Kidney (tissue), 14 donors: ENCODE measurements around the gene SPRYD3. TPM values are rescaled to one million over a fixed set of nuclear protein-coding genes. Genes with fewer than 3 reads are reported as not detected.

ENCODE experiments used
- DNase-seq, 5 donors: peaks; one replicate each; pipeline ENCODE4 v3.0.0-alpha.2; 2013 to 2020
- FAIRE-seq: peaks from 2 replicates; lab custom pipeline; 2012; peaks lifted over from hg19 to GRCh38; lab: Jason Lieb, UNC
- H3K27ac ChIP-seq, 2 donors: one replicate each; pipeline ENCODE4 v1.7.0; 2013; ENCODE audit warnings: low read depth in 2 of 2, low read length in 2 of 2, inconsistent platforms in 1 of 2
- H3K27me3 ChIP-seq: one replicate; pipeline ENCODE4 v1.7.1; 2013; ENCODE audit warnings: low read length, inconsistent platforms; ENCODE audit not compliant: control insufficient read depth, insufficient read depth
- H3K36me3 ChIP-seq, 3 donors: one replicate each; pipeline versions ENCODE4 v1.7.0 to v1.7.1; 2013; ENCODE audit warnings: low read length in 3 of 3, control low read depth in 1 of 3, inconsistent platforms in 1 of 3; ENCODE audit not compliant: insufficient read depth in 3 of 3, control insufficient read depth in 2 of 3
- H3K4me1 ChIP-seq, 3 donors: one replicate each; pipeline versions ENCODE4 v1.7.0 to v1.7.1; 2013; ENCODE audit warnings: low read length in 3 of 3, inconsistent platforms in 1 of 3, low read depth in 1 of 3; ENCODE audit not compliant: control insufficient read depth in 2 of 3, insufficient read depth in 2 of 3
- H3K4me3 ChIP-seq, 3 donors: one replicate each; pipeline versions ENCODE4 v1.7.0 to v1.8.1; 2013; ENCODE audit warnings: low read length in 3 of 3, control low read depth in 1 of 3, inconsistent platforms in 1 of 3
- H3K9ac ChIP-seq, 3 donors: one replicate each; pipeline versions ENCODE4 v1.7.0 to v1.7.1; 2013; ENCODE audit warnings: low read length in 3 of 3, control low read depth in 1 of 3, inconsistent platforms in 1 of 3
- H3K9me3 ChIP-seq, 3 donors: one replicate each; pipeline versions ENCODE4 v1.7.0 to v1.7.1; 2013; ENCODE audit warnings: low read length in 3 of 3, control low read depth in 1 of 3, inconsistent platforms in 1 of 3; ENCODE audit not compliant: control insufficient read depth in 2 of 3, insufficient read depth in 1 of 3
- CTCF ChIP-seq: IDR thresholded peaks from 3 replicates; pipeline ENCODE4 v1.5.1; 2012; ENCODE audit warnings: mild to moderate bottlenecking, moderate library complexity, borderline replicate concordance; ENCODE audit not compliant: insufficient read depth; ENCODE audit errors: extremely low read depth
- intact Hi-C: fragments of 100-400 bp; cut with DNase I; formaldehyde crosslinking; loops from one replicate; pipeline ENCODE4 v1.11.1; 2022
- polyA plus RNA-seq: library from polyadenylated mRNA; stranded (reverse); fragments of 350-450 nt; fragmentation: Illumina TruSeq; extraction: RNeasy Lipid Tissue Mini Kit (QIAGEN cat#74804); gene quantifications from one replicate; pipeline ENCODE4 v1.2.3, GENCODE V29; 2014; ENCODE audit warnings: low read depth, low replicate concordance; ENCODE audit not compliant: insufficient read depth
- total RNA-seq: library from RNA; stranded (reverse); fragmentation: NEBNext Ultra II Directional; extraction: Animal tissue kit (Norgen Biotek cat#: 25700); gene quantifications from one replicate; pipeline ENCODE4 v1.2.1, GENCODE V29; 2021
- donor health status: control.
- donor health status: control.
- donor health status: control.
- donor health status: control.
- donor health status: control.
- donor health status: DM: yes; HTN: yes; CAD: no.
- donor health status: Normal renal cell carcinoma (clear cell type).

The SPRYD3 gene
- total and polyA plus RNA-seq, 2 donors from 2014 or later: 40.0 to 72.3 TPM

GRCh38 chr12:53053218-53054111, 25.7 kb downstream of the SPRYD3 start:
- Histone ChIP-seq H3K27me3 (no peaks in the 10 kb centered on the region), H3K4me1 (peaks cover 13 to 59% (median 47%) of the 10 kb centered on the region in 3 donors), H3K36me3 (peaks cover 0 to 22% (median 12%) of the 10 kb centered on the region in 3 donors), H3K27ac (peak overlapping the region; percentile 95 to 99), H3K9me3 (no peaks in the 10 kb centered on the region), H3K9ac (peak overlapping the region in 2 of 3 donors; percentile 49 to 60), H3K4me3 (peak overlapping the region; percentile 55 to 66 (median 57))
- DNase-seq: peak; percentile 76 to 90 (median 84)
- no peak for FAIRE-seq
- TF ChIP-seq CTCF: peak; percentile 72
- intact Hi-C loops: no loop called here

DNA sequence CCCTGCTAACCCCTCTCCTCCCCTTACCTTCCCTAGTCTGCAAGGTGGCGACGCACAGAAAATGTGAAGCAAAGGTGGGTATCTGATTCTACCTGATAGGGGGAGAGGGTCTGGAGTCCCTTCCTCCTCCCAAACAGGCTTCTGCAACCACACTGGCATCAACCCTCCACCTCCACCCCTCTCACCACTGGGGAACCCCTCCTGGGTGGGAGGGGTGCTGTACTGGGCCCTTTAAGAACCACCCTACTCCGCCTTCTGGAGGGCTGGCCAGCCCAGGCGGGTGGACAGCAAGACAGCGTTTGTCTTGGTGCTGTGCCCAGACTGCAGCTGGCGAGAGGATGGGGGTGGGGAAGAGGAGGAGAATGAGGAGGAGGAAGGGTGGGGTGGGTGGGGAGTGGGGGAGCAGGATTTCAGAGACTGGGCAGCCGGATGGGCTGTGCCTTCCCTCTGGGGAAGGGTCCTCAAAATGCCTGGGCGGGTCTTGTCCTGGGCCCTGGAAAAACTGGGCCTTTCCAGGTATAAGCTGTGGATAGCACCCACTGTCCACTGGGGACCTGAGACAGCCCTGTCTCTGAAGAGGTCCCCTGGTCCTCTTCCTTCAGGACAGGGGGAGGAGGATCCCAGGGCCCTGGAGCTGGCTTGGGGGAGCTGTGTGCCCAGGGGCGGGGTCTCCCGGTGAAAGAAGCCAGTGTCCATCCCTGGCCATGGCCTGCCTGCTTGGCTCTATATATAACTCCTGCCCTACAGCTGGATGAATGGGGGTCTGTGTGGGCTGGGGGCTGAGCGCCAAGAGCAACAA, 26.6 kb downstream of the SPRYD3 start:
- Histone ChIP-seq H3K4me3 (peak overlapping the region in 2 of 3 donors; percentile 79 to 84), H3K4me1 (peaks cover 13 to 68% (median 53%) of the 10 kb centered on the region in 3 donors), H3K9me3 (no peaks in the 10 kb centered on the region), H3K36me3 (peaks cover 0 to 18% (median 9%) of the 10 kb centered on the region in 3 donors), H3K9ac (peak overlapping the region in 1 of 3 donors; percentile 97), H3K27ac (peak overlapping the region; percentile 99), H3K27me3 (no peaks in the 10 kb centered on the region)
- no peak for TF ChIP-seq CTCF
- intact Hi-C loops: no loop called here
- DNase-seq (peak; percentile 55 to 97 (median 83)), FAIRE-seq (no peak)

DNA sequence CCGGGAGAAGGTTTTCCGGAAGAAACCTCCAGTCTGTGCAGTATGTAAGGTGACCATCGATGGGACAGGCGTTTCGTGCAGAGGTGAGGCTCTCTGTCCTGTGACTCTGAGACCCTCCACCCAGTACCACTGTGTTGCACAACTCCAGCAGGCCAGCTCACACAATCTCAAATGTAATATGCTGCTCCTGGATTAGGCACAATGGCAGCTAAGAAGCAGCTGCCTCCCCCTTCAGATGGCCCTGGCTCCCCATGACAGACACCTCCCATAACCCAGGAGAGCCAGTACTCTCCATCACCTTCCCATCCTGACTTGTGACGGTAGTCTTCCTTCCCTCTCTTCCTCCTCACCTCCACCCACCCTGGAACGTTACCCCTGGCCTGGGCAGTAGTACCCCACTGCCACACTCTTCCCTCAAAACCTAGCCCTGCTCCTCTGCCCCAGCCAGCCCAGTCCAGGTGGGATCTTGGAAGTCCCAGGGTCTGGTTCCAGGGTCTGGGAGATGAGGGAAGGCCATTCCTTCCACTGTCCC, 27.2 kb downstream of the SPRYD3 start:
- DNase-seq: no peak
- Histone ChIP-seq H3K9ac (peak overlapping the region in 2 of 3 donors; percentile 44 to 97), H3K36me3 (peaks cover 0 to 18% (median 6%) of the 10 kb centered on the region in 3 donors)

More for the DNA sequence above, 27.2 kb downstream of the SPRYD3 start:
- H3K9me3 ChIP-seq: no peaks in the 10 kb centered on the region
- no peak for TF ChIP-seq CTCF
- H3K27ac ChIP-seq: peak overlapping the region; percentile 99
- intact Hi-C loops: no loop called here
- peak overlapping the region; percentile 21 to 84 (median 79) for H3K4me3 ChIP-seq
- no peaks in the 10 kb centered on the region for H3K27me3 ChIP-seq
- no peak for FAIRE-seq
- H3K4me1 ChIP-seq: peaks cover 13 to 68% (median 53%) of the 10 kb centered on the region in 3 donors
